Mesendoderm (in vitro differentiated cells): Measurements from ENCODE around the gene HYAL4.
A peak's percentile ranks its signal among the peaks of the same experiment; 100 is the strongest.
"Not testable (repeated sequence)": the region's sequence is repeated elsewhere in the genome, so short reads cannot be mapped to it uniquely, and the experiment has no call there.

Source experiments
- DNase-seq: peaks from one replicate; pipeline ENCODE4 v3.0.0; 2013
- H2AK5ac ChIP-seq: 2 replicates; pipeline ENCODE4 v1.6.1; 2013; ENCODE audit warnings: low read length, inconsistent platforms
- H2BK120ac ChIP-seq: 2 replicates; pipeline ENCODE4 v1.6.1; 2013; ENCODE audit warnings: low read depth, mild to moderate bottlenecking, low read length, moderate library complexity, mixed read lengths
- H2BK15ac ChIP-seq: replicated peaks from 2 replicates; pipeline ENCODE4 v1.6.1; 2013; ENCODE audit warnings: low read depth, mild to moderate bottlenecking, moderate library complexity
- H2BK5ac ChIP-seq: 2 replicates; pipeline ENCODE4 v1.6.1; 2013; ENCODE audit warnings: low read length, inconsistent platforms
- H3K18ac ChIP-seq: 2 replicates; pipeline ENCODE4 v1.6.1; 2013; ENCODE audit warnings: mild to moderate bottlenecking, low read length, mixed read lengths
- H3K23ac ChIP-seq: one replicate; pipeline ENCODE4 v1.6.1; 2013; ENCODE audit warnings: low read length
- H3K27ac ChIP-seq: 2 replicates; pipeline ENCODE4 v1.5.1; 2013; ENCODE audit warnings: low read depth, mild to moderate bottlenecking, inconsistent platforms, low read length, moderate library complexity
- H3K27me3 ChIP-seq: 2 replicates; pipeline ENCODE4 v1.6.1; 2013; ENCODE audit warnings: low read length, control low read depth, mild to moderate bottlenecking, inconsistent platforms; ENCODE audit not compliant: insufficient read depth, poor library complexity
- H3K36me3 ChIP-seq: 2 replicates; pipeline ENCODE4 v1.6.1; 2013; ENCODE audit warnings: low read length, inconsistent platforms; ENCODE audit not compliant: control insufficient read depth, insufficient read depth
- H3K4ac ChIP-seq: one replicate; pipeline ENCODE4 v1.6.1; 2013; ENCODE audit warnings: low read depth, mild to moderate bottlenecking, low read length, moderate library complexity
- H3K4me1 ChIP-seq: 2 replicates; pipeline ENCODE4 v1.6.1; 2013; ENCODE audit warnings: low read depth, low read length, inconsistent platforms; ENCODE audit not compliant: control insufficient read depth
- H3K4me2 ChIP-seq: 2 replicates; pipeline ENCODE4 v1.6.1; 2013; ENCODE audit warnings: low read length
- H3K4me3 ChIP-seq: 2 replicates; pipeline ENCODE4 v1.5.1; 2013; ENCODE audit warnings: mild to moderate bottlenecking, low read length
- H3K56ac ChIP-seq: one replicate; pipeline ENCODE4 v1.6.1; 2013; ENCODE audit warnings: low read length
- H3K79me1 ChIP-seq: 2 replicates; pipeline ENCODE4 v1.6.1; 2013; ENCODE audit warnings: low read length, inconsistent platforms
- H3K79me2 ChIP-seq: 2 replicates; pipeline ENCODE4 v1.6.1; 2013; ENCODE audit warnings: mild to moderate bottlenecking, low read length; ENCODE audit not compliant: control insufficient read depth, insufficient read depth
- H3K9ac ChIP-seq: 2 replicates; pipeline ENCODE4 v1.6.1; 2013; ENCODE audit warnings: low read length, inconsistent platforms
- H4K5ac ChIP-seq: one replicate; pipeline ENCODE4 v1.6.1; 2013; ENCODE audit warnings: low read length
- H4K8ac ChIP-seq: one replicate; pipeline ENCODE4 v1.6.1; 2013; ENCODE audit warnings: low read depth, mild to moderate bottlenecking, control low read depth, low read length, moderate library complexity
- WGBS: extraction: QIAGEN DNeasy Blood & Tissue Kit; methylation state at CpG from one replicate; pipeline ENCODE4 v1.1.7; 2013; ENCODE audit warnings: low lambda C conversion rate, missing lambda C conversion rate; ENCODE audit not compliant: insufficient coverage; ENCODE audit errors: extremely low coverage; 5-methylcytosine and 5-hydroxymethylcytosine counted together

Gene HYAL4

GRCh38 chr7:123883154-123883553, 38.2 kb downstream of the HYAL4 start:
- H3K4me3 ChIP-seq: no peak overlapping the region
- H2BK15ac ChIP-seq: no peak overlapping the region
- H2BK120ac ChIP-seq: no peak overlapping the region
- H2AK5ac ChIP-seq: no peak overlapping the region
- no peak overlapping the region for H3K56ac ChIP-seq
- DNase-seq: no peak
- H4K5ac ChIP-seq: no peak overlapping the region
- no peaks in the 10 kb centered on the region for H3K36me3 ChIP-seq
- H3K4ac ChIP-seq: no peak overlapping the region
- H3K9ac ChIP-seq: no peak overlapping the region
- H3K4me1 ChIP-seq: no peaks in the 10 kb centered on the region
- no peaks in the 10 kb centered on the region for H3K27me3 ChIP-seq
- H3K27ac ChIP-seq: no peak overlapping the region
- no peaks in the 10 kb centered on the region for H3K79me1 ChIP-seq
- no peak overlapping the region for H3K4me2 ChIP-seq
- no peak overlapping the region for H3K18ac ChIP-seq
- no peak overlapping the region for H3K23ac ChIP-seq
- H4K8ac ChIP-seq: no peak overlapping the region
- no peaks in the 10 kb centered on the region for H3K79me2 ChIP-seq
- H2BK5ac ChIP-seq: no peak overlapping the region

GRCh38 chr7:123888192-123888591, 43.2 kb downstream of the HYAL4 start:
- Histone ChIP-seq H3K36me3 (no peaks in the 10 kb centered on the region), H3K56ac (no peak overlapping the region), H2BK15ac (no peak overlapping the region), H3K4ac (no peak overlapping the region), H2BK120ac (no peak overlapping the region), H3K27ac (no peak overlapping the region), H3K18ac (no peak overlapping the region), H2BK5ac (no peak overlapping the region), H4K5ac (no peak overlapping the region), H3K4me1 (no peaks in the 10 kb centered on the region), H3K79me2 (no peaks in the 10 kb centered on the region), H3K23ac (no peak overlapping the region), H3K4me3 (no peak overlapping the region), H3K4me2 (no peak overlapping the region), H3K9ac (no peak overlapping the region), H3K79me1 (no peaks in the 10 kb centered on the region), H3K27me3 (no peaks in the 10 kb centered on the region), H4K8ac (no peak overlapping the region), H2AK5ac (no peak overlapping the region)
- DNase-seq: no peak

GRCh38 chr7:123894753-123895152, 49.8 kb downstream of the HYAL4 start:
- H4K5ac ChIP-seq, H3K36me3 ChIP-seq, H3K23ac ChIP-seq, H3K4me3 ChIP-seq, H2BK15ac ChIP-seq, H3K9ac ChIP-seq, H2BK120ac ChIP-seq, H3K79me1 ChIP-seq, H2AK5ac ChIP-seq, DNase-seq, H3K4ac ChIP-seq, H3K27ac ChIP-seq, H3K56ac ChIP-seq, H3K4me2 ChIP-seq, H3K4me1 ChIP-seq, H4K8ac ChIP-seq, H3K79me2 ChIP-seq, H3K18ac ChIP-seq, H2BK5ac ChIP-seq, H3K27me3 ChIP-seq: not testable (repeated sequence)
- no CpG with 5 or more reads among the region's 10 CpGs for WGBS

- Histone ChIP-seq H3K9ac (no peak overlapping the region), H3K36me3 (no peaks in the 10 kb centered on the region), H2BK5ac (no peak overlapping the region), H3K56ac (no peak overlapping the region), H3K4me2 (no peak overlapping the region), H3K79me2 (no peaks in the 10 kb centered on the region), H2AK5ac (no peak overlapping the region), H2BK15ac (no peak overlapping the region), H3K27ac (no peak overlapping the region), H3K23ac (no peak overlapping the region), H3K4ac (no peak overlapping the region), H3K27me3 (no peaks in the 10 kb centered on the region), H2BK120ac (no peak overlapping the region), H4K8ac (no peak overlapping the region), H3K4me1 (no peaks in the 10 kb centered on the region), H3K79me1 (no peaks in the 10 kb centered on the region), H4K5ac (no peak overlapping the region), H3K4me3 (no peak overlapping the region), H3K18ac (no peak overlapping the region)
- WGBS: no CpG with 5 or more reads among the region's 1 CpG
- no peak for DNase-seq
Observed at GRCh38 chr7:123901101-123901500, 56.1 kb downstream of the HYAL4 start.

- H4K5ac ChIP-seq: no peak overlapping the region
- no peak overlapping the region for H2BK15ac ChIP-seq
- no peak overlapping the region for H3K18ac ChIP-seq
- H3K27me3 ChIP-seq: no peaks in the 10 kb centered on the region
- H3K79me2 ChIP-seq: no peaks in the 10 kb centered on the region
- H3K4ac ChIP-seq: no peak overlapping the region
- no peak overlapping the region for H3K23ac ChIP-seq
- no peak overlapping the region for H3K4me2 ChIP-seq
- DNase-seq: no peak
- H2BK120ac ChIP-seq: no peak overlapping the region
- H3K27ac ChIP-seq: no peak overlapping the region
- no peaks in the 10 kb centered on the region for H3K79me1 ChIP-seq
- H4K8ac ChIP-seq: no peak overlapping the region
- H3K9ac ChIP-seq: no peak overlapping the region
- no peaks in the 10 kb centered on the region for H3K4me1 ChIP-seq
- no peak overlapping the region for H3K56ac ChIP-seq
- H2BK5ac ChIP-seq: no peak overlapping the region
- no peaks in the 10 kb centered on the region for H3K36me3 ChIP-seq
- H3K4me3 ChIP-seq: no peak overlapping the region
- no peak overlapping the region for H2AK5ac ChIP-seq
Observed at GRCh38 chr7:123905714-123906113, 60.7 kb downstream of the HYAL4 start.

- WGBS: no CpG with 5 or more reads among the region's 2 CpGs
- no peak overlapping the region for H2AK5ac ChIP-seq
- no peak overlapping the region for H3K56ac ChIP-seq
- H3K9ac ChIP-seq: no peak overlapping the region
- H2BK15ac ChIP-seq: peak overlapping the region; percentile 36
- no peak overlapping the region for H4K5ac ChIP-seq
- H3K79me1 ChIP-seq: no peaks in the 10 kb centered on the region
- H2BK120ac ChIP-seq: no peak overlapping the region
- no peaks in the 10 kb centered on the region for H3K4me1 ChIP-seq
- H3K36me3 ChIP-seq: no peaks in the 10 kb centered on the region
- H3K27me3 ChIP-seq: no peaks in the 10 kb centered on the region
- H3K4ac ChIP-seq: no peak overlapping the region
- H2BK5ac ChIP-seq: no peak overlapping the region
- DNase-seq: peak; percentile 91
- H4K8ac ChIP-seq: no peak overlapping the region
- H3K79me2 ChIP-seq: no peaks in the 10 kb centered on the region
- H3K27ac ChIP-seq: no peak overlapping the region
- H3K4me2 ChIP-seq: no peak overlapping the region
- H3K18ac ChIP-seq: no peak overlapping the region
- H3K4me3 ChIP-seq: no peak overlapping the region
- no peak overlapping the region for H3K23ac ChIP-seq
Observed at GRCh38 chr7:123916240-123916724, 71.3 kb downstream of the HYAL4 start.
